ENCODE measurements around the gene ATP8B4. TPM values are rescaled to one million over a fixed set of nuclear protein-coding genes. Genes with fewer than 3 reads are reported as not detected.

ATP8B4 gene
- total RNA-seq, 2 experiments from 2014 or later, result 0.31 TPM; not detected in 1

DNA sequence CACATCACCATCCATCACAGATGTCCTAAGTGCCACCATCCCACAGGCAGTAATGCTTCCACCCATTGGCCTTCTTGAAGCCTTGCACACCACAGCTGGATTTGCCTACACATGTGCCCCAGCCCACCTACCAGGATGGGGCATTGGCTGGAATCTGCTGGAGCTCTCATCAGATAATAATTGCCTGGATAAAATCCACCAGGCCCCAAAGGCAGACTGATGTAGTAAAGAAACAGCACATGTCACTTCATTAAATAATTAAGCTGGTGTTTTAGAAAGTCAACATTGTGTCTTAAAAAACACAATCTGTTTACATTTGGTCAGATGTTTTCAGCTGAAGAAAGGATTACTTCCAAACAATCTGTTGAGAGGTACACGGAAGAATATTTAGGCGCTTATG is 229.5 kb downstream of the ATP8B4 start:
- CTCF ChIA-PET, result no interaction called here
- TF ChIP-seq, protein P1, sequence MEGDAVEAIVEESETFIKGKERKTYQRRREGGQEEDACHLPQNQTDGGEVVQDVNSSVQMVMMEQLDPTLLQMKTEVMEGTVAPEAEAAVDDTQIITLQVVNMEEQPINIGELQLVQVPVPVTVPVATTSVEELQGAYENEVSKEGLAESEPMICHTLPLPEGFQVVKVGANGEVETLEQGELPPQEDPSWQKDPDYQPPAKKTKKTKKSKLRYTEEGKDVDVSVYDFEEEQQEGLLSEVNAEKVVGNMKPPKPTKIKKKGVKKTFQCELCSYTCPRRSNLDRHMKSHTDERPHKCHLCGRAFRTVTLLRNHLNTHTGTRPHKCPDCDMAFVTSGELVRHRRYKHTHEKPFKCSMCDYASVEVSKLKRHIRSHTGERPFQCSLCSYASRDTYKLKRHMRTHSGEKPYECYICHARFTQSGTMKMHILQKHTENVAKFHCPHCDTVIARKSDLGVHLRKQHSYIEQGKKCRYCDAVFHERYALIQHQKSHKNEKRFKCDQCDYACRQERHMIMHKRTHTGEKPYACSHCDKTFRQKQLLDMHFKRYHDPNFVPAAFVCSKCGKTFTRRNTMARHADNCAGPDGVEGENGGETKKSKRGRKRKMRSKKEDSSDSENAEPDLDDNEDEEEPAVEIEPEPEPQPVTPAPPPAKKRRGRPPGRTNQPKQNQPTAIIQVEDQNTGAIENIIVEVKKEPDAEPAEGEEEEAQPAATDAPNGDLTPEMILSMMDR (IDR thresholded peaks at IDR 0.05), result no peak
- H3K4me1 Mint-ChIP-seq (ENCODE audit: low read depth), result no peaks in the 10 kb centered on the region
- Histone ChIP-seq H3K27me3 (ENCODE audit: control insufficient read depth in 1 of 2, insufficient read depth in 2 of 2, low read length in 2 of 2) (no peaks in the 10 kb centered on the region), H3K4me3 (ENCODE audit: low read length) (no peak overlapping the region), H3K9me3 (ENCODE audit: control insufficient read depth in 1 of 2, insufficient read depth in 1 of 2, low read length in 2 of 2) (no peaks in the 10 kb centered on the region), H3K27ac (ENCODE audit: low read depth in 1 of 2, low read length in 2 of 2) (no peak overlapping the region), H3K4me1 (ENCODE audit: insufficient read depth, low read length) (no peaks in the 10 kb centered on the region), H3K36me3 (ENCODE audit: insufficient read depth, low read length) (no peaks in the 10 kb centered on the region)
- ATAC-seq (ENCODE audit: poor library complexity) (no peak), DNase-seq (no peak)
- no peak overlapping the region for H3K27ac Mint-ChIP-seq
- H3K27me3 Mint-ChIP-seq, result no peaks in the 10 kb centered on the region
- H3K36me3 Mint-ChIP-seq (ENCODE audit: low read depth), result no peaks in the 10 kb centered on the region
- POLR2A ChIA-PET, result no interaction called here
- H3K9me3 Mint-ChIP-seq, result no peaks in the 10 kb centered on the region
- no peak overlapping the region for H3K4me3 Mint-ChIP-seq
- intact Hi-C loops (cut with DNase I, micrococcal nuclease), result no loop called here

GRCh38 chr15:49888734-49889133 is 230.3 kb downstream of the ATP8B4 start:
- intact Hi-C loops (cut with DNase I, micrococcal nuclease), result no loop called here
- H3K27me3 ChIP-seq (ENCODE audit: control insufficient read depth in 1 of 2, insufficient read depth in 2 of 2, low read length in 2 of 2), result no peaks in the 10 kb centered on the region
- ATAC-seq (ENCODE audit: poor library complexity) (no peak), DNase-seq (no peak)
- ChIA-PET CTCF (no interaction called here), POLR2A (no interaction called here)
- Mint-ChIP-seq H3K36me3 (ENCODE audit: low read depth) (no peaks in the 10 kb centered on the region), H3K27me3 (no peaks in the 10 kb centered on the region), H3K27ac (no peak overlapping the region), H3K4me1 (ENCODE audit: low read depth) (no peaks in the 10 kb centered on the region), H3K4me3 (no peak overlapping the region), H3K9me3 (no peaks in the 10 kb centered on the region)
- no peaks in the 10 kb centered on the region for H3K36me3 ChIP-seq (ENCODE audit: insufficient read depth, low read length)
- TF ChIP-seq, protein P1 (IDR thresholded peaks at IDR 0.05), result no peak
- H3K4me3 ChIP-seq (ENCODE audit: low read length), result no peak overlapping the region
- no peak overlapping the region for H3K27ac ChIP-seq (ENCODE audit: low read depth in 1 of 2, low read length in 2 of 2)
- H3K4me1 ChIP-seq (ENCODE audit: insufficient read depth, low read length), result no peaks in the 10 kb centered on the region
- no peaks in the 10 kb centered on the region for H3K9me3 ChIP-seq (ENCODE audit: control insufficient read depth in 1 of 2, insufficient read depth in 1 of 2, low read length in 2 of 2)

DNA sequence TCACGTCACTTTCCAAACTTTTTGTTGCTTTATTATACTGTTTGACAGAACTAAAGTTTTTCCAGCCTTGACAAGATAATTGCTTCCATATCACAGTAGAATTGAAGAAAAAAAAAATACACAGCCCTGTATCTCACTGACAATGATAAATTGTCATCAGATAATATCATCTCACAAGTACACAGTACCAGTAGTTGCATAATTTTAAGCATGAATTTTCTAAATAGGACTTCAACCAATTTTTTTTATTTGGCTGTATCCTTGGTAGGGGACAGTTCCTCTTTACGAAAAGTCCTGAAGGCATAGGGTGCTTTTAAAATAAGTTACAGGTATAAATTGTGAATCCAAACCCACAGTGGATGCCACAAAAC is 230.7 kb downstream of the ATP8B4 start:
- Histone ChIP-seq H3K9me3 (ENCODE audit: control insufficient read depth in 1 of 2, insufficient read depth in 1 of 2, low read length in 2 of 2) (no peaks in the 10 kb centered on the region), H3K4me1 (ENCODE audit: insufficient read depth, low read length) (no peaks in the 10 kb centered on the region), H3K36me3 (ENCODE audit: insufficient read depth, low read length) (no peaks in the 10 kb centered on the region), H3K27me3 (ENCODE audit: control insufficient read depth in 1 of 2, insufficient read depth in 2 of 2, low read length in 2 of 2) (no peaks in the 10 kb centered on the region), H3K27ac (ENCODE audit: low read depth in 1 of 2, low read length in 2 of 2) (no peak overlapping the region), H3K4me3 (ENCODE audit: low read length) (no peak overlapping the region)
- ATAC-seq (ENCODE audit: poor library complexity) (no peak), DNase-seq (no peak)
- H3K9me3 Mint-ChIP-seq, result no peaks in the 10 kb centered on the region
- no peaks in the 10 kb centered on the region for H3K27me3 Mint-ChIP-seq
- H3K4me1 Mint-ChIP-seq (ENCODE audit: low read depth), result no peaks in the 10 kb centered on the region
- no peak overlapping the region for H3K4me3 Mint-ChIP-seq
- ChIA-PET CTCF (no interaction called here), POLR2A (no interaction called here)
- no peaks in the 10 kb centered on the region for H3K36me3 Mint-ChIP-seq (ENCODE audit: low read depth)
- intact Hi-C loops (cut with DNase I, micrococcal nuclease), result no loop called here
- no peak overlapping the region for H3K27ac Mint-ChIP-seq
- TF ChIP-seq, protein P1 (IDR thresholded peaks at IDR 0.05), result no peak

Data from CD4-positive, alpha-beta T cell (primary cell).